IMR-90 (cell line): Measurements from ENCODE around the gene DYRK1A.

Source experiments
- BHLHE40 ChIP-seq: fragments of 150-350 bp; IDR thresholded peaks from 2 replicates; pipeline ENCODE4 v1.6.1; 2016; ENCODE audit warnings: mild to moderate bottlenecking, low read depth, low read length
- CEBPB ChIP-seq: IDR thresholded peaks from 2 replicates; pipeline ENCODE4 v1.6.1; 2012; ENCODE audit warnings: low read depth, low read length, improper control_type of control experiment
- CHD1 ChIP-seq: IDR thresholded peaks from 2 replicates; pipeline ENCODE4 v1.6.1; 2012; ENCODE audit warnings: low read depth, low read length, improper control_type of control experiment
- CTCF ChIP-seq: conservative IDR thresholded peaks from 2 replicates; pipeline ENCODE4 v1.5.1; 2012; ENCODE audit warnings: mild to moderate bottlenecking, low read depth, low read length, improper control_type of control experiment
- ELK1 ChIP-seq: fragments of 150-350 bp; IDR thresholded peaks from 2 replicates; pipeline ENCODE4 v1.6.1; 2016; ENCODE audit warnings: low read depth, mild to moderate bottlenecking, low read length, moderate library complexity, borderline replicate concordance
- FOS ChIP-seq: fragments of 150-350 bp; IDR thresholded peaks from 2 replicates; pipeline ENCODE4 v1.6.1; 2016; ENCODE audit warnings: low read depth, low read length
- MAFK ChIP-seq: IDR thresholded peaks from 2 replicates; pipeline ENCODE4 v1.6.1; 2012; ENCODE audit warnings: low read depth, low read length, improper control_type of control experiment
- MAZ ChIP-seq: IDR thresholded peaks from 2 replicates; pipeline ENCODE4 v1.6.1; 2012; ENCODE audit warnings: low read depth, mild to moderate bottlenecking, low read length, improper control_type of control experiment, moderate library complexity, borderline replicate concordance
- MXI1 ChIP-seq: IDR thresholded peaks from 2 replicates; pipeline ENCODE4 v1.6.1; 2012; ENCODE audit warnings: low read depth, mild to moderate bottlenecking, low read length, moderate library complexity, borderline replicate concordance
- NFE2L2 ChIP-seq: fragments of 150-350 bp; IDR thresholded peaks from 2 replicates; pipeline ENCODE4 v1.6.1; 2016; ENCODE audit warnings: low read depth, mild to moderate bottlenecking, low read length
- POLR2A ChIP-seq: IDR thresholded peaks from 2 replicates; pipeline ENCODE4 v1.6.1; 2012; ENCODE audit warnings: mild to moderate bottlenecking, low read depth, low read length
- RAD21 ChIP-seq: IDR thresholded peaks from 2 replicates; pipeline ENCODE4 v1.6.1; 2012; ENCODE audit warnings: low read length, improper control_type of control experiment
- RFX5 ChIP-seq: IDR thresholded peaks from 2 replicates; pipeline ENCODE4 v1.8.0; 2012; ENCODE audit warnings: low read depth, mild to moderate bottlenecking, low read length, moderate library complexity
- SMC3 ChIP-seq: fragments of 150-350 bp; IDR thresholded peaks from 2 replicates; pipeline ENCODE4 v1.6.1; 2016; ENCODE audit warnings: low read depth, mild to moderate bottlenecking, antibody characterized with exemption, low read length, moderate library complexity

- TF ChIP-seq CTCF, result no peak
- no peak for TF ChIP-seq MAFK
- no peak for TF ChIP-seq CHD1
- TF ChIP-seq MAZ, result no peak
- no peak for TF ChIP-seq POLR2A
- TF ChIP-seq CEBPB, result no peak
- no peak for TF ChIP-seq SMC3
- TF ChIP-seq MXI1, result no peak
- no peak for TF ChIP-seq BHLHE40
- no peak for TF ChIP-seq RFX5
- TF ChIP-seq RAD21, result no peak
- TF ChIP-seq FOS, result no peak
- no peak for TF ChIP-seq NFE2L2
- TF ChIP-seq ELK1, result no peak
Measured at GRCh38 chr21:37467082-37467481, 100.5 kb downstream of the DYRK1A start.
